HG03095 (cell line): Measurements from ENCODE around the gene PKHD1.

ENCODE experiments used
- ATAC-seq: cut with Tn5 transposase; IDR thresholded peaks from one replicate; pipeline ENCODE4 v1.9.1; 2021; ENCODE audit warnings: moderate library complexity; ENCODE audit not compliant: unreplicated experiment

PKHD1 gene, protein sequence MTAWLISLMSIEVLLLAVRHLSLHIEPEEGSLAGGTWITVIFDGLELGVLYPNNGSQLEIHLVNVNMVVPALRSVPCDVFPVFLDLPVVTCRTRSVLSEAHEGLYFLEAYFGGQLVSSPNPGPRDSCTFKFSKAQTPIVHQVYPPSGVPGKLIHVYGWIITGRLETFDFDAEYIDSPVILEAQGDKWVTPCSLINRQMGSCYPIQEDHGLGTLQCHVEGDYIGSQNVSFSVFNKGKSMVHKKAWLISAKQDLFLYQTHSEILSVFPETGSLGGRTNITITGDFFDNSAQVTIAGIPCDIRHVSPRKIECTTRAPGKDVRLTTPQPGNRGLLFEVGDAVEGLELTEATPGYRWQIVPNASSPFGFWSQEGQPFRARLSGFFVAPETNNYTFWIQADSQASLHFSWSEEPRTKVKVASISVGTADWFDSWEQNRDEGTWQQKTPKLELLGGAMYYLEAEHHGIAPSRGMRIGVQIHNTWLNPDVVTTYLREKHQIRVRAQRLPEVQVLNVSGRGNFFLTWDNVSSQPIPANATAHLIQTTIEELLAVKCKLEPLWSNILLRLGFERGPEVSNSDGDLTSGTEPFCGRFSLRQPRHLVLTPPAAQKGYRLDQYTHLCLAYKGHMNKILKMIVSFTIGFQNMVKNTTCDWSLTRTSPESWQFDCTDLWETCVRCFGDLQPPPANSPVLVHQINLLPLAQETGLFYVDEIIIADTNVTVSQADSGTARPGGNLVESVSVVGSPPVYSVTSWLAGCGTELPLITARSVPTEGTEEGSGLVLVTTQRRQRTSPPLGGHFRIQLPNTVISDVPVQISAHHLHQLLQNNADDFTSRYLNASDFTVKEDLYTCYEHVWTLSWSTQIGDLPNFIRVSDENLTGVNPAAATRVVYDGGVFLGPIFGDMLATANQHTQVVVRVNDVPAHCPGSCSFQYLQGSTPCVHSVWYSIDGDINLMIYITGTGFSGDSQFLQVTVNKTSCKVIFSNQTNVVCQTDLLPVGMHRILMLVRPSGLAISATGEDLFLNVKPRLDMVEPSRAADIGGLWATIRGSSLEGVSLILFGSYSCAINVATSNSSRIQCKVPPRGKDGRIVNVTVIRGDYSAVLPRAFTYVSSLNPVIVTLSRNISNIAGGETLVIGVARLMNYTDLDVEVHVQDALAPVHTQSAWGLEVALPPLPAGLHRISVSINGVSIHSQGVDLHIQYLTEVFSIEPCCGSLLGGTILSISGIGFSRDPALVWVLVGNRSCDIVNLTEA (N-terminal part only)

DNA sequence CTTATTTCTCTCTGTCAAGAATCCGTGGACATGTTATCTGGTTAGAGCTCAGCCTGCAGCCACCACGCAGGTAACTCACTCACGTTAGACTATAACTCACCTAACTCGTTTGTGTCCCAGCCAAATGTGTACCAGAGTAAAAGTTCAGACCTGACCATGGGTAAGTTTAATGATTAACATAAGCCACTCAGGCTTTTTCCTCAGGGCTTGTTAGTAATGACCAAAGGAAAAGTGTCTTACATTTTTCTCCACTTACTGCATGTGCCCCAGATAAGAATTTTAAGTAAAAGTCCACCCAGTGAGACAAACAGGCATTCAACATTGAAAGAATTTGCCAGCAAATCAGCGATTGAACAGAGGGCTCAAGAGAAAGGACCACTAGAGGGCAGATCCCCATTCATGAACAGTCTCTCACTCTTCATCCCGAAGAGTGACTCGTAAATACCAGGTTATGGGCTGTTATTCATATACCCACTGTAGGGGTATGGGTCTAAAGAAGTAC lies at the start of gene PKHD1:
Gene PKHD1, minus strand, starts transcription at position 116 of the 502 bp plus-strand sequence. CDS start 2,680 bp downstream, outside the sequence.
- no peak for ATAC-seq

DNA sequence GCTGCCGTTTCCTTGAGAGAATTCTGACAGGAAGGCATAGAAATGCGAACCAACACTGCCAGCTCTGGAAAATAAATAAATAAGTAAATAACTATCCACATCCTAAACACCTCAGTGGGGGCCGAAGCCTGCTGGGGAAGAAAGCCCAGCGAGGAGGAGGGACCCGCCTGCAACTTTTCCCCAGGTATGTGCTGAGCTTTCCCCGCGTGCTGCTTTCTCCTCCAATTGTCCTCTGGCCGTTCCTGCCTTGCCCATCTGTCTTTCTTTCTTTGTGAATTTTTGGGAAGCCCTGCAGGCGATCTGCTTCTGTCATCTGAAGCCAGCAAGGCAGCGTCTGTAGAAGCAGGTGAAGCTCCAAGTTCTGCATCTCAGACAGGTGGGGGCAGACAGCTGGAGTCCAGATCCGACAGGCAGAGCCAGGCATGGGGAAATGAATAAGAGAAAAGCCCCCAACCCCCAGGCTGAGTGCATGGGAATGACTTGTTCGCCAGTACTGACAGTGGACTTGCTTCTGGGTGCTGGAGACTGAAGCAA lies 49.6 kb upstream of the PKHD1 start:
- no peak for ATAC-seq

DNA sequence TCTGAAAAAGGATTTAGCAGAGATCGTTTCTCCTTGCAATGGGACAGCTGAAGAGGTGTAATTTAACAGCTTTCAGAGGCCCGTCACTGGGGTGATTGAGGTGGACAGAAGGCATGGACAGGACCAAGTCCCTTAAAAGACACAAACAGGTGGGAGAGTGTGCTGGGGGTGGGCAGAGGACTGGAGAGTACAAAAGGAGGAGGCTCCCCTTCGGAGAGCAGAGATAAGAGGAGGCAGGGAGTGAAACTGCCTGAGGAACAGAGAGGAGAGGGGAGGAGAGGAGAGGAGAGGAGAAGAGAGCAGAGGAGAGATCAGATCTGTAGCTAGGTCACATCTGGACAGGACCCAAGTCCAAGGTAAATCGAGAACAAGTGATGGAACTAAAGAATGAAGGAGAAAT lies 48.6 kb upstream of the PKHD1 start:
- ATAC-seq, result no peak

DNA sequence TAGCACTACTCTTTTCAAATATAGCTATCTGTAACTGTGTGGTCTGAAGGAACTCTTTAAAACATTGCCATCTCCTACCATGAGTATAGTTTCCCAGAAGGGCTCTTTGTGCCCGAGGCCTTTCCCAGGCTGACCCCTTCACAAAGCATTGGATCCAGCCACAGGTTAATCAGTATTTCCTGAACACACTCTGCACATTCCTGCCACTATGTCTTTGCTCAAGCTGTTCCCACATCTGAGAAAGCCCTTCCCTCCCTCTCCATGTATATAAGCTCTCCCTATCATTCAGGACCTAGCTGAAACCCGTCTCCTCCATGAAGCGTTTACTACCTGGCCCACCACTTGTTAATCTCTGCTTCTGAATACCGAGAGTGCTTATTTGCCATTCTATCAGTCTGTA lies 47.8 kb upstream of the PKHD1 start:
- ATAC-seq, result no peak

DNA sequence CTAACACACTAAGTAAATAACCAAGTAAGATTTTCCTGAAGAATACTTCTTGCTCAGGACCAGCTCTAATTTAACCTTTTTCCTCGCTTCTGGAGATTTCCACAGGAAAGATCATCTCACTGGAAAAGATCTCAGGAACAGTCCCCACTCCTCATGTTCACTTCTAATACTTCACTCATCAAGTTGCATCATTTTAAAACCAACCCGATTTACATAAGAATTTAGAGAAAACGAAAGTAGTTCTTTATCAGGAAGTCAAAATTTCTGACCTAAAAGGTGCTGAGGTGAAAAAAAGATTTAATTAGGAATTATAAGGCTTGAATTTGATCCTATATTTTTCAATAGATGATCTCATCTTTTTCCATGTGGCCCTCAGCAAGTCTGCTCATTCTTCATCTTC lies 46.6 kb upstream of the PKHD1 start:
- ATAC-seq, result no peak

DNA sequence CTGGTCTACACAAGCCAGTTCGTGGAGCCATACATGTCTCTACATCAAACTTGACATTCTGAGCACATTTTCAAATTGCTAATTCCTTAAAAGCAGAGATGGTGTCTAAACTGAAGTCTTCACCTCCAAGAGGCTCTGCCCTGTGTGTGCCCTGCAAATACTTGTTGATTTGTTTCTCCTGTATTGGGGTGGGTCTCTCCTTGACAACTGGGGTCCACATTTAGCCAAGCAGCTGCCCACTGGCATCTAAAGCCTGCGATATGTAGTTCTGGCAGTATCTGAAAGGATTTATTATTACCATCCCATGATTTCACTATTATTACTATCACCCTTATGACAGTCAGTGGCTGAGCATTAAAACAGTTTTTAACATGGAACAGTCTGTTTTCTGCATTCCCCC lies 45.9 kb upstream of the PKHD1 start:
- no peak for ATAC-seq

DNA sequence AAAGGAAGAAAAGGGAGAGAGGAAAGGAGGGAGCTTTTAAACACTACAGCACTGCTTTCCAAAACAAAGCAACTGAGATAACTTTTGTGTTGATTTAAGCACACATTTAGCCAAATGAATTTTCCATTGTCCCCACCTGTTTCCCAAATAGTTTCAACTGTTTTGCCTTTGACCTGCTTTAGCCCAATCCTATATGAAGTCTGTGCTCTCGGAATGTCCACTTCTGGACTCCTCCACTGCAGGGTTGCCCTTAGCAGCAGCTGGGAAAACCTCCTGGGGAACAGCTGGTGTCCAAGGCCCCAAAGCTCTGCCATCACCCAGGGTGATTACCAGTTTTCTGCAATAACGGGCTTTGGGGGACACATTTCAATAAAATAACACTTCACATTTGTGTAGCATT lies 44.9 kb upstream of the PKHD1 start:
- no peak for ATAC-seq

DNA sequence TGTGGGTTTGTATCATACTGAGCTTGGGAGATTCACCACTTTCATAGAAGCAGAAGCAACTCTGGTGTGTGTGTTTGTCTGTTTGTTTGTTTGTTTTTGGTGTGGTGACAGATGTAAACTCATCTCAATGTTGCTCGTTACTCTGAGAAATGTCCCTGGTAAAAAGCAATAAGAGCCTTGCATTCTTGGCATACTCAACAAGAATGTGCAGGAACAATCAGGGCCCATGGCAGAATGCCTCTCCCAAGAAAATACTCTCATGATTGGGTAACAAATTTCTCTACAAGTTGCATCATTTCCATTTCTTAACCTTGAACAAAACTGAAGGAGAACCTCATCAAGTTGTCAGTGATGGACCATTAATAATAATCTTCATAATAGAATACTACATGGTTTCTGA lies 43.0 kb upstream of the PKHD1 start:
- no peak for ATAC-seq

DNA sequence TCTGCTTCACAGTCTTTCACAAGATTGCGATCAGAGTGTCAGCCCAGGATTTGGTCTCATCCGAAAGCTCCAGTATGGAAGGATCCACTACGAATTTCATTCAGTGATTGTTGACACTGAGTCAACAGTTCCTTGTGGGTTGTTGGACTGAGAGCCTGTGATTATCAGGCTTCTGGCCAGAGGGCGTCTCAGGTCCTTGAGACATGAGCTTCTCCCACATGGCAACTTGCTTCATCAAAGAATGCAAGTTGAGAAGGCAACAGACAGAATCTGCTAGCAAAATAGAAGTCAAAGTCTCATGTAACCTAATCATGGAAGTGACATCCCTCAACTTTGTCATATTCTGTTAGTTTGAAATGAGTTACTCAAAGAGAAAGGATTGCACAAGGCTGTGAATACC lies 40.5 kb upstream of the PKHD1 start:
- ATAC-seq, result no peak

DNA sequence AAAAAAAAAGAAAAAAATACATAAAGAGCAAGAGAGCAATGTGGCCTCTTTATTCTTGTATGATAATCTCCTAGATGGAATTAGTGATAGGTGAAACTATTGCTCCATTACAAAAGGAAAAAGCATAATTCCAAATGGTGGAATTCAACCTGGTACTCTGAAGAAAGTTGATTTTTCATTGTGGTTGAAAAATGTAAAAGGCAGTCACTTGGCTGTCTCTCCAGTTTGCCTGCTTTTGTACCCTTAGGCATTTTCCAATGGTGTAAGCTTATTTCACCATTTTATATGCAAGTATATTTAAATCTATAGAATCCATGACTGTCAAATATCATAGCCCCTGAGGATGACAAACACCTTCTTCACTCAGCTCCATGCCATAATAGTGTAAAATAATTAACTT lies 38.8 kb upstream of the PKHD1 start:
- ATAC-seq, result no peak

DNA sequence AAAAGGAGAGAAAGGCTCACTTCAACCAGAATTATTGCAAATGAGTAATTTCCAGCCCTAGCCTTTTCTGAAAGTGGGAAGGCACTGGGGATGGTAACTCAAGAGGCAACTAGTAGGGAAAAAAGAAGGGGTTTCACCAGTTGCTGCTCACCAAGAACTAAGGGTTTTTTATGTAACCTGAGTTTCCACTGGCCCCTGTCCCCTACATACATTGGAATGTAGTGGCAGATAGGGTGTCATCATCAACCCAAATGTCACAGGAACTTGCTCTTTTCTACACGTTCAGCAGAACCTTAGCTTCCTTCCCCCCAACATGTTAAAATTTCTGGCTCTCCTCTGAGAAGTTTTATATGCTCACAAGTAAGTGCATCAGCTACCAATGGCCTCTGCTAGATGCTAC lies 38.2 kb upstream of the PKHD1 start:
- no peak for ATAC-seq

DNA sequence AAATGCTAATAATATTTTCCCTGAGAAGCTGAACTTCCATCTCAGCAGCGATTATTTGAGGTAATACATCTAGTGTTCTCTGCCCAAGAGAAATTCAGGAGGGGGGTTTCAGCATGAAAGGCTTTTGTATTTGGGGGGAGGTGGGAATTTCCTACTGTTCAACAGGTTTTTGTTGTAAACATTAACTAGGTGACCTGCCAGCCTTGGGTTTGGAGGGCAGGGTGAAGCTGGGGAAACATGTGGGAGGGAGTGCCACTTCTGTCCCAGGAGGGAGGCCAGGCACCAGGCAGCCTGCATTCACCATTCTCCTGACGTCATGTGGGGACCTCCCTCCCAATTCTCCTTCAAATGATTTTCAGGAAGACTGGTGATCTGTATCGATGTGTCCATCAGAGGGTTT lies 37.7 kb upstream of the PKHD1 start:
- no peak for ATAC-seq

DNA sequence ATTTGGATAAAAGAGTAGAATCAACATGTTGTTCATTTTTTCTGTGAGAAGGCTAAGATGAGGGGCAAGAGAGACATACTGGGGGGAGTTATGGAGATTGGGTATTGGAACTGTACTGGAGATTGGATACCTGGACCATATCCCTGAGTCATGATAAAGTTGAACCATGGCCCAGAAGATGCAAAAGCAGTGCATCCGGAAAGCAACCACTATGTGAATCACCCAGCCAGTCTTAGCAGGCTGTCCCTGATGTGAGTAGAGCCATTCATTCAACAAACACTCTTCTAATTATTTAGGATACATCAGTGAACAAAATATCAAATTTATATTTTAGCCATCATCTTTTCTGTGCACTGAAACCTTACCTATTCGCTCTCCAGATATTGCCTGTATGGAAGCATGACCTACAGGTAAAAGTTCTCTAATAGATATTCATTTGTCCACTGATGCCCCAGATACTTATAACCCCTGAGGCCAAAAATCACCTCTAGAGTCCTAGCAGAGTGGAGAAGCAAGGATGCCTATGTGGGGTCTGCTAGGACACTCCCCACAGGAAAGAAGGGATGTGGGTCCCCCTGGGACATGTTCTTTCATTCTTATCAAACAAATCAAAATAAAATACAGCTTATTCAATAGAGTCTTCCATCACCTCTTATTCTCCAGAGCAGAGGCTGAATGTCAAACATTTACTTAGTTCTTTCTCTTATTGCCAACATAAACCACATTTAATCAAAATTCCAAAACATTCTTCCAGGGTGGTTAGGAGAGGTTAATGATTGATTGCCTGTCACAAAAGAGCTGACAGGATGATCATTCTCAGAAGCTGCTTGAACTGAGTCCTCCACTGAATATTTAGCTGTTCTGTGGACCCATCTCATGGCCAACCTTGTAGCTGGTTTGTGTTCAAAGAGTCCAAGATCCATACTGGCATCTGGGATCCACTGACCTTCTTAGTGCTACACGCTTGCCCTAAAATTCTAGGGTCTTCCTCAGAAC lies 37.0 kb upstream of the PKHD1 start:
- no peak for ATAC-seq

DNA sequence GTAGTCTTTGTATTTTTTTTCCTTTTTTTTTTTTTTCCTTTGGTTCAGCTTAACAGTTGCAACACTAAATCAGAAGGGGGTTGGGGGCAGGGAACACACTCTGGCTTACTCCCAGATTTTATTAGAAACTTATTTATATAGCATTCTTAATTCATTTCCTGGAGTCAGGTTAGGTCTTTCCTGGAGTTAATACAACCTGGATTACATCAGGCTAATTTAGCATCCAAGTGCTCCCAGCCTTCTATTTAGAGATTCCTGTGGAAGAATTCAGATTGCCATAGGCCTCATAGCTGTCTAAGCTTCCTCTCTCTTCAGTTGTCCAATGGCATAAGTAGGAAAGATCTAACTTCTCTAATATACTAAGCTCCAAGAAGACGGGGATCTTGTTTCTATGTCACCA lies 35.8 kb upstream of the PKHD1 start:
- ATAC-seq, result no peak

DNA sequence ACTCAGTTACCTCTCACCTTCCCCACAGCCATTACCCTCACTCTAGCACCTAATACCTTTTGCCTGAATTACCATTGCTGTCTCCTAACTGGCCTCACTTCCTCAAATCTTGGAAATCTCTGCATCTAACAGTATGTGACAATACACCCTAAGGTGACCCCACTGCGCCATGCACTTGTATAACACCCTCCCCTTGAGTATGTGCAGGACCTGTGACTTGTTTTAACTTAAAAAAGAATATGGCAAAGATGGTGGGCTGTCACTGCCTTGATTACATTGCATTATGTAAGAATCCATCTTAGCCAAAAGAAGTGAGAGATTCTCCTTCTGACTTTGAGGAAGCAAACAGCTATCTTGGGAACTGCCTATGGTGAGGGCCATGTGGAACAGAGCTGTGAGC lies 29.9 kb upstream of the PKHD1 start:
- ATAC-seq, result no peak

DNA sequence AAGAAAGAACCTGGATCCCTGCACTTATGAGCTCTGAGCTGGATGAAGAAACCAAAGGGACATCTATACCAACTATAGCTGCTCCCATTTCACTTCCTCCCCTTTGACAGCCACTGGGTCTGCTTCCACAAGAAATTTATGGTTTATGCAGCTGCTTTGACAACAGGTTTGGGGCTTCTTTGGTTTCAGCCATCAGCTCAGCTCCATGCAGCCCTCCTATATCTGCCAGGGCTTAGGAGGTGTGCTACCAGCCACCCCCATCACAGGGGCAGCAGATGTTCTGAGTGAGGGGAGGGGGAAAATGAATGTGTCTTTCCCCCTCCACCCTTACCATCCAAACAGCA lies 29.2 kb upstream of the PKHD1 start:
- ATAC-seq, result no peak

DNA sequence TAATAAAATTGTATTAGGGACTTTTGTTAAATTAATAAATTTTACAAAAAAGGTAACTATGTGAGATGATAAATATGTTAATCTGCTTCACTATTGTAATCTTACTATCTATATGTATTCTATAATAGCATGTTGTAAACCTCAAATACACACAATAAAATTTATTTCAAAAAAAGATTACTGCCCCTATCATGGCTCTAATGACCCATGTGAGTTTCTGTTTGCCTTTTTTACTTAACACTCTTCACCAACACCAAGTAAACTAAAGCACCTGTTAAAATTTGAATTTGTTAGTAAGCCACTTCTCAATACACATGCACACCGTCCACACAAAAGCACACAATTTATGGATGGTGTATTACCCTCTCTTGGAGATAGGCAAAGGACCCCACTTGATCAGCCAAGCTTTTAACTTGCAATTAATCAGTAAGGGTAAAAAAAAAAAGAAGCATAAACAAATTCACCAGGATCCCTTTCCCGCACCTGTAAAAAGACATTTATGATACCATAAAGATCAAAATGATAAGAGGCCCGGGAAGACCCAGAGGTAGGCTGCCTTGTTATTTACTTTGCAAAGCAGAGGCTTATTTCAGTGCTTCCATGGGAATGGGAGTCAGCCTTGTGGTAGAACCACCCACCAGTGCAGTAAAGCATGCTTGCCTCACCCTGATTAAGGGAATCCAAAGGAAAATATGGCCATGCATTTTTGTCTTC lies 28.6 kb upstream of the PKHD1 start:
- ATAC-seq, result no peak

DNA sequence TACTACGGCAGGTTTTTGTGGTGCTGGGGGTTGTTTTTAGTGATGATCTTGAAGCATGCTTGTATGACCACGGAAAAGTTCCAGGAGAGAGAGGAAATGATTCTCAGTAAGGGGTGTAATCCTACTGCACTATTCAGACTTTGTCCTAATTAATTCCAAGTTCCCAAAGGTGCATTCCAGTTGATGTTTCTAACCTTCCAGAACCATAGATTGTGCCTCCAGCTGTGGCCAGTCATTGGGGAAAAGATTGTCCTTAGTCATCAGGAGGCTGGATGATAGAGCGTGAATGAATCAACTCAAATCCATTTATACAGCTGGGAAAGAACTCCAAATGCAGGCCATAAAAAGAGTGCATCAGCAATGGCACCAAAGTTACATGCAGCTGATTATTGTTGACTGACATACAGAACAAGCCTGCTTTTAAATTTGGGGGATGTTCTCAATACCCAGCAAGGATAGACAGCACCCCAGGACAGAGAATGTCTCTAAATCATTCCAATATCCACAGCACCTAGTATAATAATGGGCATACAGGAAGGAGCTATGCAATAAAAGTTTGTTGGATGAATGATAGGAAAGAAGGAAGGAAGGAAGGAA lies 27.8 kb upstream of the PKHD1 start:
- ATAC-seq, result no peak

DNA sequence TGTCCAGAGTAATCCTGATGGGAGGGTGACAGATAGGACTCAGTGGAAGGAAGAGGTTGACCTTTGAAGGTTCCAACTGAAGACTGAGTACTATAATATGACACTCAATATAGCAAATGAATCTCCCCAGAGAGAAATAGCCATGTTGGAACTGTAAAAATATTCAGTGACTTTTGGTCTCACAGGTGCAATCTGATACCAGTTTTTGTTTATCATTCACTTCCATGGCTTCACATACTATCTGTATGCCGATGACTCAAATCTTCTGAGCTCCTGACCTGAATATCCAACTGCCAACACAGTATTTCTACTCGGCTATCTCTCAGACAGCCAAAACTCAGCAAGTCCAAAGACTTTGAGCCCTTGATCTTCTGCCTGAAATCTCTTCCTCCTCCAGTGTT lies 21.8 kb upstream of the PKHD1 start:
- ATAC-seq, result no peak
